Esophagus muscularis mucosa (tissue), 4 donors: ENCODE measurements around the gene ERBB2.

ENCODE experiments used
- EP300 ChIP-seq: sonication (generic); formaldehyde crosslinking; IDR thresholded peaks from one replicate; pipeline ENCODE4 v1.6.1; 2017; ENCODE audit warnings: antibody characterized with exemption
- POLR2A ChIP-seq: fragments of 450-650 bp; IDR thresholded peaks from one replicate; pipeline ENCODE4 v1.6.1; 2017; ENCODE audit warnings: antibody characterized with exemption, moderate library complexity, mild to moderate bottlenecking, low read depth
- POLR2AphosphoS5 ChIP-seq, 2 donors: sonication (generic); formaldehyde crosslinking; IDR thresholded peaks; one replicate each; pipeline ENCODE4 v1.6.1; 2017; ENCODE audit warnings: antibody characterized with exemption in 2 of 2
- TF ChIP-seq, protein P1 (sequence below), 3 experiments: fragments of 200-600 bp in 2 of 3; fragments of 450-650 bp in 1 of 3; sonication (generic) in 2 of 3; IDR thresholded peaks; one replicate each; pipeline ENCODE4 v1.5.1; 2017 to 2019; ENCODE audit warnings: antibody characterized with exemption in 3 of 3, mild to moderate bottlenecking in 2 of 3, moderate library complexity in 1 of 3

DNA sequence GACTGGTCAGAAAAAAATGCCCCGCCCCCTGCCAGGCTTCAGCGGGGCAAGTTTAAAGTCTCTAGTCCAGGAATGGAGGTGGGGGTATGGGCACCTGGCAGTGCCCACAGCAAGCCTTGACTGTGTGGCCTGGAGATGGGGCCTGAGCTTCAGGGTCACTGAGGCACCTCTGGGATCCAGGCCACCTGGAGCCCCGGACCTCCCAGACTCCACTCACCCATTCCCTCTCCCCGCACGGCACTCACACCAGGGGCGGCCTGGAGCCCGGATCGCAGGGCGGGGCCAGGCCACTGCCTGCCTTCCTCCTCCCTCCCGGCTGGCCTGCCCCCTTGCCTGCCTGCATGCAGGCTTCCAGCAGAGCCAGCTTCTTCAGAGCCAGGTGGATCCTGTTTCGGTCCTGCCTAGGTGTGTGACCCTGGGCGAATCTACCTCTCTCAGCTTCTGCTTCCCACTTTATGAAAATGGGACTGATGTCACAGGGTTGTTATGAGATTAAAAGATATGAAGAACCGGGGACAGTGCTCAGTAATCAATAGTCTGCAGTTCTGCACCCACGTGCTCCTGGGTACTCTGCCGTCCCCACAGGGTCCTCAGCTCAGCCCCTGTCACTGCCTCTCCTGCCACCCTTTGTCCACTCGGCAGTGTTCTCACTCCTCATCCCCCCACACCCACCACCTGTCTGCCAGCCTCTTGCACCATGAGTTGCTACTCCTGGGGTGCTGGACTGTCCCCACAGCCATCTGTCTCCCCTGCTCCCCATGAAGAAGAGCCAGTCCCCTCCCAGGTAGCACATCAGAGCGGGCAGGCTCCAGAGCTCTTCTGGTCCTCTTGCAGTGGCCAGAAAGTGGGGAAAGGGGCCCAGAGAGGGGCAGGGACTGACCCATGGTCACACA is 35.9 kb upstream of the ERBB2 start:
- TF ChIP-seq POLR2AphosphoS5 (IDR thresholded peaks at IDR 0.05) (no peak), EP300 (no peak), POLR2A (no peak)
- TF ChIP-seq, protein P1, sequence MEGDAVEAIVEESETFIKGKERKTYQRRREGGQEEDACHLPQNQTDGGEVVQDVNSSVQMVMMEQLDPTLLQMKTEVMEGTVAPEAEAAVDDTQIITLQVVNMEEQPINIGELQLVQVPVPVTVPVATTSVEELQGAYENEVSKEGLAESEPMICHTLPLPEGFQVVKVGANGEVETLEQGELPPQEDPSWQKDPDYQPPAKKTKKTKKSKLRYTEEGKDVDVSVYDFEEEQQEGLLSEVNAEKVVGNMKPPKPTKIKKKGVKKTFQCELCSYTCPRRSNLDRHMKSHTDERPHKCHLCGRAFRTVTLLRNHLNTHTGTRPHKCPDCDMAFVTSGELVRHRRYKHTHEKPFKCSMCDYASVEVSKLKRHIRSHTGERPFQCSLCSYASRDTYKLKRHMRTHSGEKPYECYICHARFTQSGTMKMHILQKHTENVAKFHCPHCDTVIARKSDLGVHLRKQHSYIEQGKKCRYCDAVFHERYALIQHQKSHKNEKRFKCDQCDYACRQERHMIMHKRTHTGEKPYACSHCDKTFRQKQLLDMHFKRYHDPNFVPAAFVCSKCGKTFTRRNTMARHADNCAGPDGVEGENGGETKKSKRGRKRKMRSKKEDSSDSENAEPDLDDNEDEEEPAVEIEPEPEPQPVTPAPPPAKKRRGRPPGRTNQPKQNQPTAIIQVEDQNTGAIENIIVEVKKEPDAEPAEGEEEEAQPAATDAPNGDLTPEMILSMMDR (IDR thresholded peaks at IDR 0.05), result no peak
